GM23338 (cell line): ENCODE measurements around the gene BRD9. TPM values are rescaled to one million over a fixed set of nuclear protein-coding genes. Genes with fewer than 3 reads are reported as not detected.

ENCODE experiments used
- ATAC-seq: fragments of 200-7000 bp; cut with Tn5 transposase; 3 replicates; pipeline ENCODE4 v1.9.1; 2020
- DNase-seq: peaks from one replicate; pipeline ENCODE4 v3.0.0-alpha.2; 2015; ENCODE audit warnings: low spot score
- H2AFZ ChIP-seq: fragments of 200-600 bp; sonication (generic); 2 replicates; pipeline ENCODE4 v1.8.0; 2016; ENCODE audit warnings: antibody characterized with exemption, mild to moderate bottlenecking, moderate library complexity
- H3F3A ChIP-seq: fragments of 200-600 bp; sonication (generic); replicated peaks from 2 replicates; pipeline ENCODE4 v1.8.0; 2017; ENCODE audit warnings: antibody characterized with exemption, mixed run types, low read depth
- H3K27ac ChIP-seq: fragments of 200-600 bp; sonication (generic); 2 replicates; pipeline ENCODE4 v1.6.1; 2016; ENCODE audit warnings: low read depth
- H3K27me3 ChIP-seq: fragments of 200-600 bp; sonication (generic); 2 replicates; pipeline ENCODE4 v1.8.0; 2016; ENCODE audit warnings: mild to moderate bottlenecking, mixed run types, moderate library complexity; ENCODE audit not compliant: insufficient read depth
- H3K36me3 ChIP-seq: fragments of 200-600 bp; sonication (generic); 2 replicates; pipeline ENCODE4 v1.8.0; 2016; ENCODE audit warnings: mild to moderate bottlenecking; ENCODE audit not compliant: insufficient read depth
- H3K4me1 ChIP-seq: fragments of 200-600 bp; sonication (generic); 2 replicates; pipeline ENCODE4 v1.8.0; 2016; ENCODE audit warnings: mild to moderate bottlenecking, moderate library complexity; ENCODE audit not compliant: insufficient read depth
- H3K4me2 ChIP-seq: fragments of 200-600 bp; sonication (generic); 2 replicates; pipeline ENCODE4 v1.7.1; 2017; ENCODE audit warnings: mixed run types
- H3K4me3 ChIP-seq: fragments of 200-600 bp; sonication (generic); 2 replicates; pipeline ENCODE4 v1.6.1; 2016; ENCODE audit warnings: mixed run types
- H3K79me2 ChIP-seq: fragments of 200-600 bp; sonication (generic); replicated peaks from 2 replicates; pipeline ENCODE4 v1.8.0; 2017; ENCODE audit warnings: mild to moderate bottlenecking; ENCODE audit not compliant: insufficient read depth
- H3K9me2 ChIP-seq: fragments of 200-600 bp; sonication (generic); 2 replicates; pipeline ENCODE4 v1.8.0; 2017; ENCODE audit not compliant: insufficient read depth
- H4K20me1 ChIP-seq: fragments of 200-600 bp; sonication (generic); replicated peaks from 2 replicates; pipeline ENCODE4 v1.8.0; 2017; ENCODE audit warnings: mild to moderate bottlenecking; ENCODE audit not compliant: insufficient read depth
- H3K27ac Mint-ChIP-seq: 2 replicates; pipeline ENCODE4 v1.8.0; 2020; ENCODE audit warnings: inconsistent platforms, mild to moderate bottlenecking, moderate library complexity, mixed read lengths
- H3K27me3 Mint-ChIP-seq: 3 replicates; pipeline ENCODE4 v1.8.0; 2022; ENCODE audit warnings: low read depth, mild to moderate bottlenecking, moderate library complexity, mixed read lengths, inconsistent platforms; ENCODE audit not compliant: insufficient read depth, poor library complexity
- H3K36me3 Mint-ChIP-seq: 3 replicates; pipeline ENCODE4 v1.8.0; 2021; ENCODE audit warnings: low read depth, mild to moderate bottlenecking, inconsistent platforms, moderate library complexity, mixed read lengths
- H3K4me1 Mint-ChIP-seq: 3 replicates; pipeline ENCODE4 v1.8.0; 2020; ENCODE audit warnings: mild to moderate bottlenecking, inconsistent platforms, mixed read lengths
- H3K4me3 Mint-ChIP-seq: 3 replicates; pipeline ENCODE4 v1.8.0; 2021; ENCODE audit warnings: moderate library complexity, mild to moderate bottlenecking, inconsistent platforms, mixed read lengths
- H3K9me3 Mint-ChIP-seq: 3 replicates; pipeline ENCODE4 v1.8.0; 2020; ENCODE audit warnings: moderate library complexity, mild to moderate bottlenecking, inconsistent platforms, mixed read lengths
- CREB1 ChIP-seq: fragments of 250-450 bp; sonication (Bioruptor Pico); IDR thresholded peaks from 2 replicates; pipeline ENCODE4 v1.5.0; 2020; ENCODE audit warnings: low read depth, mild to moderate bottlenecking, moderate library complexity
- CTCF ChIP-seq, 2 experiments: fragments of 200-600 bp in 1 of 2; sonication (generic) in 1 of 2; conservative IDR thresholded peaks; 2 replicates each; pipeline versions ENCODE4 v1.5.1 to v1.6.1; 2016 to 2017; ENCODE audit warnings: antibody characterized with exemption in 2 of 2, low read depth in 2 of 2, mild to moderate bottlenecking in 2 of 2, moderate library complexity in 1 of 2
- ETS1 ChIP-seq: IDR thresholded peaks from 2 replicates; pipeline ENCODE4 v1.6.1; 2016; ENCODE audit warnings: antibody characterized with exemption
- EZH2 ChIP-seq: fragments of 200-600 bp; sonication (generic); IDR thresholded peaks from one replicate; pipeline ENCODE4 v1.8.0; 2017; ENCODE audit warnings: antibody characterized with exemption, mild to moderate bottlenecking, low read depth; ENCODE audit not compliant: unreplicated experiment
- EZH2phosphoT487 ChIP-seq: fragments of 200-600 bp; sonication (generic); IDR thresholded peaks from one replicate; pipeline ENCODE4 v1.8.1; 2018; ENCODE audit warnings: antibody characterized with exemption; ENCODE audit not compliant: unreplicated experiment
- JUNB ChIP-seq: IDR thresholded peaks from one replicate; pipeline ENCODE4 v1.6.1; 2016; ENCODE audit warnings: antibody characterized with exemption; ENCODE audit not compliant: unreplicated experiment
- NANOG ChIP-seq: IDR thresholded peaks from 2 replicates; pipeline ENCODE4 v1.6.1; 2016; ENCODE audit warnings: antibody characterized with exemption, borderline replicate concordance
- POLR2AphosphoS5 ChIP-seq: IDR thresholded peaks from 2 replicates; pipeline ENCODE4 v1.6.1; 2016; ENCODE audit warnings: antibody characterized with exemption, low read depth
- REST ChIP-seq: IDR thresholded peaks from one replicate; pipeline ENCODE4 v1.6.1; 2018; ENCODE audit warnings: antibody characterized with exemption; ENCODE audit not compliant: unreplicated experiment
- STAT1 ChIP-seq: IDR thresholded peaks from one replicate; pipeline ENCODE4 v1.6.1; 2016; ENCODE audit warnings: antibody characterized with exemption; ENCODE audit not compliant: unreplicated experiment
- ZNF114 ChIP-seq: fragments of 250-450 bp; sonication (Bioruptor Pico); IDR thresholded peaks from 2 replicates; pipeline ENCODE4 v1.5.0; 2020; ENCODE audit warnings: mild to moderate bottlenecking, moderate library complexity
- ZNF331 ChIP-seq: fragments of 250-450 bp; sonication (Bioruptor Pico); IDR thresholded peaks from 2 replicates; pipeline ENCODE4 v1.5.0; 2020; ENCODE audit warnings: low read depth, mild to moderate bottlenecking, moderate library complexity
- ZNF462 ChIP-seq: fragments of 250-450 bp; sonication (Bioruptor Pico); IDR thresholded peaks from 2 replicates; pipeline ENCODE4 v1.5.0; 2020; ENCODE audit warnings: mild to moderate bottlenecking, moderate library complexity
- polyA plus RNA-seq: library from polyadenylated mRNA; unstranded; fragments of >200 nt; fragmentation: Nextera tagmentation; extraction: Ambion mirVana; gene quantifications from 2 replicates; pipeline ENCODE4 v1.2.1, GENCODE V29; 2016
- total RNA-seq: library from RNA; depleted of rRNA; stranded (reverse); fragments of >200 nt; shearing (Covaris generic); gene quantifications from 2 replicates; pipeline ENCODE4 v1.2.3, GENCODE V29; 2014

Gene BRD9
- total and polyA plus RNA-seq, 2 experiments from 2014 or later, result 32.9 to 54.7 TPM

GRCh38 chr5:911601-912000 is 19.0 kb upstream of the BRD9 start:
- peaks cover 85% of the 10 kb centered on the region for H3K36me3 Mint-ChIP-seq
- no peaks in the 10 kb centered on the region for H3K79me2 ChIP-seq
- H3K27me3 Mint-ChIP-seq, result peaks cover 2% of the 10 kb centered on the region
- H4K20me1 ChIP-seq, result no peaks in the 10 kb centered on the region; the same call in 1 of the 2 replicates
- ATAC-seq, result no peak
- TF ChIP-seq ZNF331 (no peak), STAT1 (no peak), ETS1 (no peak), ZNF462 (no peak), EZH2phosphoT487 (no peak), NANOG (no peak), EZH2 (no peak), CREB1 (CRISPR knock-in tag) (no peak), ZNF114 (no peak), REST (no peak), JUNB (no peak), POLR2AphosphoS5 (no peak), CTCF (conservative IDR thresholded peaks at IDR 0.05; ENCODE audit: low read depth in 2 of 2) (no peak)
- no peak overlapping the region for H3K27ac ChIP-seq
- H3F3A ChIP-seq, result no peaks in the 10 kb centered on the region
- H3K4me1 ChIP-seq, result no peaks in the 10 kb centered on the region
- no peaks in the 10 kb centered on the region for H3K9me3 Mint-ChIP-seq
- H3K36me3 ChIP-seq, result peaks cover 38% of the 10 kb centered on the region; the same call in 1 of the 2 replicates
- no peak overlapping the region for H2AFZ ChIP-seq
- DNase-seq, result no peak
- H3K27ac Mint-ChIP-seq, result no peak overlapping the region
- no peak overlapping the region for H3K4me2 ChIP-seq
- H3K4me3 Mint-ChIP-seq, result no peak overlapping the region
- H3K4me3 ChIP-seq, result no peak overlapping the region
- no peaks in the 10 kb centered on the region for H3K9me2 ChIP-seq
- no peaks in the 10 kb centered on the region; the same call in 2 of the 3 replicates for H3K4me1 Mint-ChIP-seq
- no peaks in the 10 kb centered on the region for H3K27me3 ChIP-seq
